Mesenchymal stem cell (in vitro differentiated cells and primary cell): Measurements from ENCODE around the gene HOXC11.

Experiments
- DNase-seq: peaks from one replicate; pipeline ENCODE4 v3.0.0-alpha.2; 2013
- H2AFZ ChIP-seq: one replicate; pipeline ENCODE4 v1.6.1; 2013; ENCODE audit warnings: low read depth, mild to moderate bottlenecking, control low read depth, inconsistent platforms, low read length, moderate library complexity
- H2AK5ac ChIP-seq: 2 replicates; pipeline ENCODE4 v1.6.1; 2013; ENCODE audit warnings: low read length, moderate library complexity, mild to moderate bottlenecking, inconsistent platforms; ENCODE audit not compliant: severe bottlenecking
- H2BK120ac ChIP-seq: one replicate; pipeline ENCODE4 v1.6.1; 2013; ENCODE audit warnings: low read depth, mild to moderate bottlenecking, inconsistent platforms, low read length, moderate library complexity
- H2BK12ac ChIP-seq, 2 experiments: one replicate each; pipeline ENCODE4 v1.6.1; 2013; ENCODE audit warnings: inconsistent platforms in 2 of 2, low read length in 2 of 2, mild to moderate bottlenecking in 2 of 2, moderate library complexity in 2 of 2, control low read depth in 1 of 2
- H2BK15ac ChIP-seq: one replicate; pipeline ENCODE4 v1.6.1; 2013; ENCODE audit warnings: mild to moderate bottlenecking, low read depth, inconsistent platforms; ENCODE audit not compliant: poor library complexity, severe bottlenecking
- H2BK5ac ChIP-seq: 2 replicates; pipeline ENCODE4 v1.6.1; 2013; ENCODE audit warnings: low read depth, mild to moderate bottlenecking, low read length, control low read depth, inconsistent platforms; ENCODE audit not compliant: poor library complexity, severe bottlenecking
- H3K14ac ChIP-seq, 2 experiments: one replicate each; pipeline ENCODE4 v1.6.1; 2013; ENCODE audit warnings: inconsistent platforms in 2 of 2, low read length in 2 of 2, control low read depth in 1 of 2, mild to moderate bottlenecking in 1 of 2, moderate library complexity in 1 of 2
- H3K18ac ChIP-seq, 2 experiments: one replicate each; pipeline ENCODE4 v1.6.1; 2013; ENCODE audit warnings: inconsistent platforms in 2 of 2, low read length in 2 of 2, control low read depth in 1 of 2, low read depth in 1 of 2, mild to moderate bottlenecking in 1 of 2
- H3K23ac ChIP-seq, 2 experiments: one replicate each; pipeline ENCODE4 v1.6.1; 2013; ENCODE audit warnings: inconsistent platforms in 2 of 2, low read length in 2 of 2, mild to moderate bottlenecking in 2 of 2, moderate library complexity in 2 of 2, control low read depth in 1 of 2
- H3K27ac ChIP-seq: 2 replicates; pipeline ENCODE4 v1.5.1; 2013; ENCODE audit warnings: mild to moderate bottlenecking, moderate library complexity, low read length, control low read depth, inconsistent platforms; ENCODE audit not compliant: poor library complexity, severe bottlenecking
- H3K27me3 ChIP-seq, 2 experiments: 2 replicates each; pipeline versions ENCODE4 v1.6.1 to v1.7.0; 2013; ENCODE audit warnings: low read length in 2 of 2, mild to moderate bottlenecking in 2 of 2, moderate library complexity in 2 of 2, control low read depth in 1 of 2, inconsistent platforms in 1 of 2; ENCODE audit not compliant: control insufficient read depth in 1 of 2, insufficient read depth in 1 of 2
- H3K36me3 ChIP-seq, 2 experiments: 2 replicates each; pipeline versions ENCODE4 v1.6.1 to v1.7.0; 2013; ENCODE audit warnings: low read length in 2 of 2, control low read depth in 1 of 2, inconsistent platforms in 1 of 2, low read depth in 1 of 2, mild to moderate bottlenecking in 1 of 2; ENCODE audit not compliant: insufficient read depth in 2 of 2, control insufficient read depth in 1 of 2
- H3K4ac ChIP-seq, 2 experiments: one replicate each; pipeline ENCODE4 v1.6.1; 2013; ENCODE audit warnings: inconsistent platforms in 2 of 2, low read length in 2 of 2, mild to moderate bottlenecking in 2 of 2, moderate library complexity in 2 of 2, control low read depth in 1 of 2, low read depth in 1 of 2
- H3K4me1 ChIP-seq: 2 replicates; pipeline ENCODE4 v1.6.1; 2013; ENCODE audit warnings: low read depth, low read length, control low read depth; ENCODE audit not compliant: control insufficient read depth, insufficient read depth
- H3K4me2 ChIP-seq: 2 replicates; pipeline ENCODE4 v1.6.1; 2013; ENCODE audit warnings: low read length, mild to moderate bottlenecking, inconsistent platforms; ENCODE audit not compliant: poor library complexity, severe bottlenecking
- H3K4me3 ChIP-seq, 2 experiments: 2 replicates each; pipeline versions ENCODE4 v1.5.1 to v1.7.0; 2013; ENCODE audit warnings: low read length in 2 of 2, mild to moderate bottlenecking in 2 of 2, control low read depth in 1 of 2, low read depth in 1 of 2; ENCODE audit not compliant: insufficient read depth in 1 of 2
- H3K79me1 ChIP-seq: replicated peaks from 2 replicates; pipeline ENCODE4 v1.6.1; 2013; ENCODE audit warnings: mild to moderate bottlenecking, control low read depth, low read length, inconsistent platforms; ENCODE audit not compliant: poor library complexity, severe bottlenecking
- H3K9ac ChIP-seq: 2 replicates; pipeline ENCODE4 v1.7.0; 2013; ENCODE audit warnings: mild to moderate bottlenecking, low read length, moderate library complexity
- H3K9me3 ChIP-seq: 2 replicates; pipeline ENCODE4 v1.7.0; 2013; ENCODE audit warnings: mild to moderate bottlenecking, low read length; ENCODE audit not compliant: control insufficient read depth
- H4K8ac ChIP-seq: one replicate; pipeline ENCODE4 v1.6.1; 2013; ENCODE audit warnings: inconsistent platforms, mild to moderate bottlenecking, low read length, moderate library complexity
- H4K91ac ChIP-seq: one replicate; pipeline ENCODE4 v1.6.1; 2013; ENCODE audit warnings: mild to moderate bottlenecking, low read length, inconsistent platforms
- WGBS: methylation state at CpG from one replicate; pipeline ENCODE4 v1.1.7; 2013; ENCODE audit warnings: mixed read lengths; 5-methylcytosine and 5-hydroxymethylcytosine counted together

The HOXC11 gene

DNA sequence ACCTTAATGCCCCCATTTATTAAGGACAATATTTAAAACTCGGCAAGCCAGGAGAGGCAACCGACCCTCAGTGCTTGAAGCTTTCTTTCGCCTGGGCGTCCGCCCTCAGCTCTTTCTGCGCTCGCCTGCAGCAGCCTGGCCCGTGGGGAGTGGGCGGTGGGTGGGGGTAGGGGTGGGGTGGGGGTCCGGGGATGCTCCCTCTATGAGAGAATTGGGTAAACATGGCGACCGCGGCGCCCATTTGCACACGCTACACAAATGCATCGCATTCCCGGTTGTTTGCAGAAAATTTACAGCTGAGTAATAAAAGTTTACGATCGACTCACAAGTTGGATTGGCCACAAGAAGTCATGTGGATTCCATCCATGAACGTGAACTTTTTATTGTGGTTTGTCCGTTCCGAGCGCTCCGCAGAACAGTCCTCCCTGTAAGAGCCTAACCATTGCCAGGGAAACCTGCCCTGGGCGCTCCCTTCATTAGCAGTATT, 43.6 kb downstream of the HOXC11 start:
- H3K9me3 ChIP-seq = no peaks in the 10 kb centered on the region
- peak overlapping the region; percentile 45 for H2BK120ac ChIP-seq
- H3K27me3 ChIP-seq = no peaks in the 10 kb centered on the region
- H3K36me3 ChIP-seq = no peaks in the 10 kb centered on the region
- WGBS = under 1% methylated on average over 19 of the region's 25 CpGs
- H2AK5ac ChIP-seq = no peak overlapping the region
- H3K23ac ChIP-seq = no peak overlapping the region
- peak overlapping the region; percentile 63 for H2BK15ac ChIP-seq
- no peak overlapping the region for H3K14ac ChIP-seq
- H2BK5ac ChIP-seq = peak overlapping the region; percentile 60
- DNase-seq = peak; percentile 93
- peak overlapping the region in 1 of 2 experiments; percentile 91 for H3K4me3 ChIP-seq
- H3K4me2 ChIP-seq = peak overlapping the region; percentile 63
- H3K79me1 ChIP-seq = no peaks in the 10 kb centered on the region
- H3K4ac ChIP-seq = peak overlapping the region in 1 of 2 experiments; percentile 52
- H3K9ac ChIP-seq = peak overlapping the region; percentile 96
- peak overlapping the region; percentile 95 for H4K91ac ChIP-seq
- peak overlapping the region; percentile 5 to 91 for H3K18ac ChIP-seq
- peaks cover 26% of the 10 kb centered on the region for H3K4me1 ChIP-seq
- H4K8ac ChIP-seq = no peak overlapping the region
- H2BK12ac ChIP-seq = no peak overlapping the region
- H2AFZ ChIP-seq = no peak overlapping the region
- peak overlapping the region; percentile 98 for H3K27ac ChIP-seq

DNA sequence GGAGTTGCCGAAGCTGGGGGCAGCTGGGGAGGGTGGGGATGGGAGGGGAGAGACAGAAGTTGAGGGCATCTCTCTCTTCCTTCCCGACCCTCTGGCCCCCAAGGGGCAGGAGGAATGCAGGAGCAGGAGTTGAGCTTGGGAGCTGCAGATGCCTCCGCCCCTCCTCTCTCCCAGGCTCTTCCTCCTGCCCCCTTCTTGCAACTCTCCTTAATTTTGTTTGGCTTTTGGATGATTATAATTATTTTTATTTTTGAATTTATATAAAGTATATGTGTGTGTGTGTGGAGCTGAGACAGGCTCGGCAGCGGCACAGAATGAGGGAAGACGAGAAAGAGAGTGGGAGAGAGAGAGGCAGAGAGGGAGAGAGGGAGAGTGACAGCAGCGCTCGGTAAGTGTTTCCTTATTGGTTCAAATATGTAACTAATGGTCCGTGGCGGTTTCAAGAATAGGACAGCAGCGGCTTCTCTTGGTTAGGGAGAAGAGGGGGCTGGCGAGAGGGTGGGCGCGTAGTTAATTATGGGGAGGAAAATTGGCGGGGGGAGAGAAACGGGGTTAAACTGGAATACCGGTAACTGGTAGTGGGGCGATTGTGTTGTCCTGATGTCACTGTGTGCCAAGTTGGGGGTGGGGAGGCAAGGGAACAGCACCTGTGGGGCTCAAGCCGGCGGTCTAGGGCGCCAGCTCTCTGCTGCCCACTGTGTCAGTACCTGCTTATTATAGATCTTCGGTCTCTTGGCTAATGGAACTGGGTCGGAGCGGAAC, 44.3 kb downstream of the HOXC11 start:
- Histone ChIP-seq H3K79me1 (no peaks in the 10 kb centered on the region), H2BK15ac (peak overlapping the region; percentile 19)
- WGBS = under 1% methylated on average over 20 of the region's 24 CpGs

DNA sequence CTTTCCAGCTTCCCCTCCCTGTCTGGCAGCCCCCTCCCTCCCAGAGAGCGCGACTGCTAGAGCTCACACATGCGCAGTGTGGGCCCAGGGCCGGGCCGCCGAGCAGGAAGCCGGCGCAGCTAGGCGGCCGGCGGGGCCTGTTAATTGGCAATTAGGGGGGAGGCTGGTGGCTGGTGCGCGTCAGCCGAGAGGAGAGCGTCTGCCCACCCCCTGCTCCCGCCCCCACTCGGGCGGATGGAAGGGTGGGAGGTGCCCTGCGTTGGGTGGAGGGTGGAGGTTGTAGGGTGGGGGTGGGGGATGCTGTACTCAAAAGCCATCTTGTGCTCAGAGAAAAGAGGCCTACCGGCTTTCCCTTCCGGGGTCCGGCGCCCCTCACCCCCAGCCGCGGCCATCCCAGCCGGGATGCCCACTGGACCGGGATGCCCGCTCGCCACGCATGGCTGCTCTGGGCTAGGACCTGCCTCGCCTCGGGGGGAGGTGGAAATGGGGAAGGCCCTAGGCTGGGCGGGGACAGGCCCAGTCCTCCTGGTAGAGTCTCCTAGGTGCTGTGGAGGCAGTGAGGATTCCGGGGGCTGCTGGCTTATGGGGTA, 45.0 kb downstream of the HOXC11 start:
- H3K9ac ChIP-seq = peak overlapping the region; percentile 96
- peak overlapping the region in 1 of 2 experiments; percentile 75 for H3K14ac ChIP-seq
- H2BK12ac ChIP-seq = peak overlapping the region in 1 of 2 experiments; percentile 69
- peak overlapping the region; percentile 90 for H4K8ac ChIP-seq
- H3K4me3 ChIP-seq = peak overlapping the region; percentile 54 to 91
- H2AFZ ChIP-seq = peak overlapping the region; percentile 3
- peak overlapping the region; percentile 96 for H2BK120ac ChIP-seq
- no peaks in the 10 kb centered on the region for H3K27me3 ChIP-seq
- H2BK5ac ChIP-seq = peak overlapping the region; percentile 60
- no peaks in the 10 kb centered on the region for H3K79me1 ChIP-seq
- H3K4ac ChIP-seq = peak overlapping the region; percentile 87 to 99
- H3K4me1 ChIP-seq = peaks cover 29% of the 10 kb centered on the region
- H3K9me3 ChIP-seq = no peaks in the 10 kb centered on the region
- peak; percentile 96 for DNase-seq
- H2BK15ac ChIP-seq = peak overlapping the region; percentile 92
- WGBS = 2% methylated on average over 32 of the region's 34 CpGs
- peak overlapping the region; percentile 99 for H3K18ac ChIP-seq
- H3K27ac ChIP-seq = peak overlapping the region; percentile 98
- H4K91ac ChIP-seq = peak overlapping the region; percentile 100
- H3K36me3 ChIP-seq = no peaks in the 10 kb centered on the region
- H3K4me2 ChIP-seq = peak overlapping the region; percentile 93
- peak overlapping the region; percentile 3 for H2AK5ac ChIP-seq
- peak overlapping the region; percentile 56 to 63 for H3K23ac ChIP-seq

More for the DNA sequence above, 44.3 kb downstream of the HOXC11 start:
- peak; percentile 80 for DNase-seq
- Histone ChIP-seq H2AK5ac (peak overlapping the region; percentile 49), H3K4ac (peak overlapping the region; percentile 68 to 88), H2BK12ac (peak overlapping the region in 1 of 2 experiments; percentile 12), H3K9me3 (no peaks in the 10 kb centered on the region), H3K23ac (no peak overlapping the region), H2AFZ (no peak overlapping the region), H3K36me3 (no peaks in the 10 kb centered on the region), H3K4me1 (peaks cover 30% of the 10 kb centered on the region), H3K14ac (no peak overlapping the region), H2BK120ac (peak overlapping the region; percentile 56), H3K4me2 (peak overlapping the region; percentile 49), H4K8ac (peak overlapping the region; percentile 66), H3K9ac (peak overlapping the region; percentile 96), H3K18ac (peak overlapping the region; percentile 34 to 73), H2BK5ac (peak overlapping the region; percentile 90), H3K4me3 (peak overlapping the region; percentile 54 to 91), H3K27ac (peak overlapping the region; percentile 98), H4K91ac (peak overlapping the region; percentile 75), H3K27me3 (no peaks in the 10 kb centered on the region)

DNA sequence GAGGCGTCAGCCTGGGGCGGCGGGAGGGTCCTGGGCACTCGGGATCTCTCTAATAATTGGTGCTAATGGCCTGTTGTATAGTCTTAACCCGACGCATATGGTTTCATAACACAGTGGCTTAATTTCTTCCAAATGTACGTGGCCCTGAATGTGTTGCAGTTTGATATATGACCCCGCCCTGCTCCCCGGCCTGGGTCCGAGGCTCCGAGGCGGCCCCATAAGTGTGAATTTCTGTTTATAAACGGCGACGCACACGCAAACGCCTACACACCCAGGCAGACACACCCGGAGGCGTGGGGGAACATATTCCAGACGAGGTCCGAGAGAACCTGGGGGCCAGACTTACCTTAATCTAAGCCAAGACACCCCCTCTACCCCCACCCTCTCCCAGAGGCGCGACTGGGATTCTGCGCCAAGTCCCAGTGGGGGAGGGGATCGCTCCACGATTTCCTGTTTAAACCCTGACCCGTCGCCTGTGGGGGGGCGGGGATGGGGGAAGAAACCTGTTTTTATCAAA, 45.6 kb downstream of the HOXC11 start:
- Histone ChIP-seq H3K4ac (peak overlapping the region; percentile 87 to 99), H3K14ac (peak overlapping the region in 1 of 2 experiments; percentile 75), H3K79me1 (no peaks in the 10 kb centered on the region), H3K27ac (peak overlapping the region; percentile 93), H3K27me3 (no peaks in the 10 kb centered on the region), H2BK12ac (peak overlapping the region; percentile 50 to 69), H3K23ac (peak overlapping the region; percentile 56 to 97), H2AFZ (peak overlapping the region; percentile 3), H3K36me3 (no peaks in the 10 kb centered on the region), H2AK5ac (peak overlapping the region; percentile 3), H3K4me2 (peak overlapping the region; percentile 93), H2BK120ac (peak overlapping the region; percentile 100), H3K4me3 (peak overlapping the region; percentile 54 to 91), H4K8ac (peak overlapping the region; percentile 90), H4K91ac (peak overlapping the region; percentile 100), H3K18ac (peak overlapping the region; percentile 99), H2BK15ac (peak overlapping the region; percentile 92), H3K9me3 (no peaks in the 10 kb centered on the region), H3K9ac (peak overlapping the region; percentile 96), H2BK5ac (peak overlapping the region; percentile 90), H3K4me1 (peaks cover 27% of the 10 kb centered on the region)
- peak; percentile 68 for DNase-seq
- 3% methylated on average over 9 of the region's 29 CpGs for WGBS
